ENCODE results near the gene ATN1. TPM values are rescaled to one million over a fixed set of nuclear protein-coding genes. Genes with fewer than 3 reads are reported as not detected.

Gene ATN1
- total RNA-seq, 1 experiment from 2014 or later = 3.1 TPM

- in situ Hi-C loops (cut with HindIII; ENCODE audit: low pct_unique_long_range_greater_than_20kb, low sequenced_read_pairs) = no loop called here
- no peak for DNase-seq (ENCODE audit: low read depth, low spot score)
These were observed 22.6 kb downstream of the ATN1 start for GRCh38 chr12:6950401-6950801.

- no peak for DNase-seq (ENCODE audit: low read depth, low spot score)
- in situ Hi-C loops (cut with HindIII; ENCODE audit: low pct_unique_long_range_greater_than_20kb, low sequenced_read_pairs) = no loop called here
These were observed 23.2 kb downstream of the ATN1 start, which contains the start of gene PTPN6 for GRCh38 chr12:6950811-6951540. PTPN6 (plus strand) TSS chr12:6951356; CDS start chr12:6951513, 157 bp downstream.

- in situ Hi-C loops (cut with HindIII; ENCODE audit: low pct_unique_long_range_greater_than_20kb, low sequenced_read_pairs) = no loop called here
- DNase-seq (ENCODE audit: low read depth, low spot score) = no peak
These were observed 23.9 kb downstream of the ATN1 start for GRCh38 chr12:6951551-6952120.

GRCh38 chr12:6952121-6952862 is 24.5 kb downstream of the ATN1 start:
- in situ Hi-C loops (cut with HindIII; ENCODE audit: low pct_unique_long_range_greater_than_20kb, low sequenced_read_pairs) = no loop called here
- no peak for DNase-seq (ENCODE audit: low read depth, low spot score)

GRCh38 chr12:6952863-6953441 is 25.2 kb downstream of the ATN1 start:
- no peak for DNase-seq (ENCODE audit: low read depth, low spot score)
- in situ Hi-C loops (cut with HindIII; ENCODE audit: low pct_unique_long_range_greater_than_20kb, low sequenced_read_pairs) = no loop called here

GRCh38 chr12:6953442-6954315 is 25.9 kb downstream of the ATN1 start:
- DNase-seq (ENCODE audit: low read depth, low spot score) = no peak

GRCh38 chr12:6954316-6955107 is 26.8 kb downstream of the ATN1 start:
- no peak for DNase-seq (ENCODE audit: low read depth, low spot score)
- in situ Hi-C loops (cut with HindIII; ENCODE audit: low pct_unique_long_range_greater_than_20kb, low sequenced_read_pairs) = no loop called here

More at GRCh38 chr12:6953442-6954315, 25.9 kb downstream of the ATN1 start:
- in situ Hi-C loops (cut with HindIII; ENCODE audit: low pct_unique_long_range_greater_than_20kb, low sequenced_read_pairs) = no loop called here

GRCh38 chr12:6955108-6956020 is 27.6 kb downstream of the ATN1 start:
- in situ Hi-C loops (cut with HindIII; ENCODE audit: low pct_unique_long_range_greater_than_20kb, low sequenced_read_pairs) = no loop called here
- no peak for DNase-seq (ENCODE audit: low read depth, low spot score)

GRCh38 chr12:6956021-6956727 is 28.4 kb downstream of the ATN1 start:
- in situ Hi-C loops (cut with HindIII; ENCODE audit: low pct_unique_long_range_greater_than_20kb, low sequenced_read_pairs) = no loop called here
- no peak for DNase-seq (ENCODE audit: low read depth, low spot score)

GRCh38 chr12:6957151-6957701 is 29.5 kb downstream of the ATN1 start:
- DNase-seq (ENCODE audit: low read depth, low spot score) = no peak
- in situ Hi-C loops (cut with HindIII; ENCODE audit: low pct_unique_long_range_greater_than_20kb, low sequenced_read_pairs) = no loop called here

GRCh38 chr12:6957741-6958608 is 30.2 kb downstream of the ATN1 start:
- in situ Hi-C loops (cut with HindIII; ENCODE audit: low pct_unique_long_range_greater_than_20kb, low sequenced_read_pairs) = no loop called here
- no peak for DNase-seq (ENCODE audit: low read depth, low spot score)

- no peak for DNase-seq (ENCODE audit: low read depth, low spot score)
- in situ Hi-C loops (cut with HindIII; ENCODE audit: low pct_unique_long_range_greater_than_20kb, low sequenced_read_pairs) = no loop called here
These were observed 30.9 kb downstream of the ATN1 start for GRCh38 chr12:6958609-6959057.

GRCh38 chr12:6959058-6959804 is 31.5 kb downstream of the ATN1 start:
- in situ Hi-C loops (cut with HindIII; ENCODE audit: low pct_unique_long_range_greater_than_20kb, low sequenced_read_pairs) = no loop called here

More at GRCh38 chr12:6959058-6959804, 31.5 kb downstream of the ATN1 start:
- no peak for DNase-seq (ENCODE audit: low read depth, low spot score)

Measured in SK-MEL-5 (cell line).